ENCODE data around the gene TMEM101.

DNA sequence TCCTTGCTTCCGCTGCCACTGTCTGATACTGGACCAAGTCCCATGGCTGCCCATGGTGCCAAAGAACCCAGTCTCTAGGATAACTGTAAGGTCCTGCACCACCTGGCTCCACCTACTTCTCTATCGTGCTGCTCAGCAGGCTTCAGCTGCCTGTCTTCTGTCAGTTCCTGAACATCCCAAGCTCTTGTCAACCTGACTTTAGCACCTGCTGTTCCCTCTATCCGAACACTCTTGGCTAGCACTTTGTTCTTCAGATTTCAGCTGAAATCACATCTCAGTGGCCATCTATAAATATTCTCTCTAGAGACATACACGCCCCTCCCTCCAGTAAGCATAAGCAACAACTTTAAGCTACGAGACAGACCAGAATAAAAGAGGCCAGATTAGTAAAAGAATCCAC lies 15.0 kb upstream of the TMEM101 start:
- TF ChIP-seq, protein P1, sequence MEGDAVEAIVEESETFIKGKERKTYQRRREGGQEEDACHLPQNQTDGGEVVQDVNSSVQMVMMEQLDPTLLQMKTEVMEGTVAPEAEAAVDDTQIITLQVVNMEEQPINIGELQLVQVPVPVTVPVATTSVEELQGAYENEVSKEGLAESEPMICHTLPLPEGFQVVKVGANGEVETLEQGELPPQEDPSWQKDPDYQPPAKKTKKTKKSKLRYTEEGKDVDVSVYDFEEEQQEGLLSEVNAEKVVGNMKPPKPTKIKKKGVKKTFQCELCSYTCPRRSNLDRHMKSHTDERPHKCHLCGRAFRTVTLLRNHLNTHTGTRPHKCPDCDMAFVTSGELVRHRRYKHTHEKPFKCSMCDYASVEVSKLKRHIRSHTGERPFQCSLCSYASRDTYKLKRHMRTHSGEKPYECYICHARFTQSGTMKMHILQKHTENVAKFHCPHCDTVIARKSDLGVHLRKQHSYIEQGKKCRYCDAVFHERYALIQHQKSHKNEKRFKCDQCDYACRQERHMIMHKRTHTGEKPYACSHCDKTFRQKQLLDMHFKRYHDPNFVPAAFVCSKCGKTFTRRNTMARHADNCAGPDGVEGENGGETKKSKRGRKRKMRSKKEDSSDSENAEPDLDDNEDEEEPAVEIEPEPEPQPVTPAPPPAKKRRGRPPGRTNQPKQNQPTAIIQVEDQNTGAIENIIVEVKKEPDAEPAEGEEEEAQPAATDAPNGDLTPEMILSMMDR (optimal IDR thresholded peaks at IDR 0.05 in 1 of 3, IDR thresholded peaks at IDR 0.05 in 1 of 3, conservative IDR thresholded peaks at IDR 0.05 in 1 of 3; ENCODE audit: extremely low read depth in 1 of 3, insufficient read depth in 2 of 3, low read length in 3 of 3) = no peak
- TF ChIP-seq EZH2 (IDR thresholded peaks at IDR 0.05; ENCODE audit: low read length) = no peak
